HG03159 (cell line): Measurements from ENCODE around the gene ZNF337.
A peak's percentile ranks its signal among the peaks of the same experiment; 100 is the strongest.
"Not testable (repeated sequence)": the region's sequence is repeated elsewhere in the genome, so short reads cannot be mapped to it uniquely, and the experiment has no call there.

Experiments used
- ATAC-seq: cut with Tn5 transposase; IDR thresholded peaks from one replicate; pipeline ENCODE4 v1.9.1; 2021; ENCODE audit warnings: mild to moderate bottlenecking, moderate library complexity; ENCODE audit not compliant: unreplicated experiment

Gene ZNF337

DNA sequence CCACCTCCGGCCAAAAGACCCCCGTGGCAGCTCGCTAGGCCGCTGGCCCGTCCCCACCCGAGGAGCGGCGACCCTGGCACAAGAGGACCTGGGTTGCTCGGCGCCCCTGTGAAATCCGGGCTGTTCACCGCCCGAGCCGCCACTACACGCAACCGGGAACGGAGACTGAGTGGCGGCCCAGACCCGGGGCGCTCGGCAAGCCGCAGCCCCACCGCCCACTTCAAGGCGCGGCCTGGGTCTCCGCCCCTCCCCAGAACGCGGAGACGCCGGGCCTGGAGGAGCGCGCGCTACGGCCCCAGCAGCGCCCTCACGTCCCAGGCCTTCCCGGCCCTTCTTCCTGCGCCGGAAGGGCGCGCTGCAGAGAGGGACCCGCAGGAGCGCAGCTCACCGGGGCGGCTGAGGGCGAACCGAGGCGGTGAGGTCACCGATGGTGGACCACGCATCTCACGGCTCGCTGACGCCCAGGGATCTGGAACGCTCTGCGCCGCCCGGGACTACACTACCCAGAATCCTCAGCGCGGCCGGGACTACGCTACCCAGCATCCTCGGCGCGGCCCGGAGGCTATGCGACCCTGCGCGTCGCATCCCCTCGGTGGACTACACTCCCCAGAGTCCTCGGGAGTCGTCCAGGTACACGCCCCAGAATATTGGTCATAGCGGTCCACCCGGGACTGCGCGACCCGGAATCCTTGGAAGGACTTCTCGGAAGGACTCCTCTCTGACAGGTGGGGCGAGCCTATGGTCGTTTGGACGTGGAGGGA, at the start of gene ZNF337:
ZNF337 (minus strand) TSS at position 483 of the 761 bp plus-strand sequence. CDS start 10,436 bp downstream, outside the sequence.
- ATAC-seq, result peak; percentile 97

DNA sequence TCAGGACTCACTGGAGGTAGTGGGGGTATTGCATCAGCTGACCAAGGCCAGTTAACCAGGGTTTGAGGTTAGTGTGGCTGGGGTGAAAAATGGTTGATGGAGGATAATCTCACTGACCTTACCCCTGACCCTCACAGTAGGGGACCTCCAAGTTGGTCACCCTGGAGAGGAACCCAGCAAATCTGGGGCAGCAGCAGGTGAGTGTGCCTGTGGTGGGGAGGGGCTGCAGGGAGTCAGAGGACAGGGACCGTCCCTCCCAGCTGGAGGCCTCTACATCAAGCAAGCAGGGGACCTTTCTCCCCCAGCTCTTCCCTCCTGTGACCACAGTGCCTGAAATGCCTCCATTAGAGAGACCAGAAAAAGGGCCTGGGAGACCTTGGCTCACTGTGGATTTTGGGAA, 49.1 kb upstream of the ZNF337 start:
- ATAC-seq, result no peak

DNA sequence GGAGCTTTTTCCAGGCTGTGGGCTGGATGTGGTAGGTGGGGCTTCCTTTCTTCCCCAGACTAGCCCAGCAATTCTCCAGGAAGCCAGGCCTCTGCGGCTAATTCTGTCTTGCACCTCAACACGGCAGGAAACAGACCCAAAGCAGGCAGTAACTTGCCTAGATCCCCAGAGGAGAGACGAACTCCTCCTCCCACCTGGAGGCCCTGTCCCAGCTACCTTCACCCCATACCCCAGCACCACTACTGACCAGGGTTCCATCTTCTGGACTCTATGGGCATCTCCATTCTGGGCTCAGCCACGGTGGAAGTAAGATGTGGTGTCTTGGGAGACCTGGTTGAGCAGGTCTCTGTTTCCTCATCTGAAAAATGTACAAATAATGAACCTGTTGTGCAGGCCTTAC, 48.4 kb upstream of the ZNF337 start:
- no peak for ATAC-seq

GRCh38 chr20:25744261-25744660, 47.6 kb upstream of the ZNF337 start:
- no peak for ATAC-seq

- ATAC-seq, result no peak
Observed at GRCh38 chr20:25741088-25741487, 44.4 kb upstream of the ZNF337 start.

DNA sequence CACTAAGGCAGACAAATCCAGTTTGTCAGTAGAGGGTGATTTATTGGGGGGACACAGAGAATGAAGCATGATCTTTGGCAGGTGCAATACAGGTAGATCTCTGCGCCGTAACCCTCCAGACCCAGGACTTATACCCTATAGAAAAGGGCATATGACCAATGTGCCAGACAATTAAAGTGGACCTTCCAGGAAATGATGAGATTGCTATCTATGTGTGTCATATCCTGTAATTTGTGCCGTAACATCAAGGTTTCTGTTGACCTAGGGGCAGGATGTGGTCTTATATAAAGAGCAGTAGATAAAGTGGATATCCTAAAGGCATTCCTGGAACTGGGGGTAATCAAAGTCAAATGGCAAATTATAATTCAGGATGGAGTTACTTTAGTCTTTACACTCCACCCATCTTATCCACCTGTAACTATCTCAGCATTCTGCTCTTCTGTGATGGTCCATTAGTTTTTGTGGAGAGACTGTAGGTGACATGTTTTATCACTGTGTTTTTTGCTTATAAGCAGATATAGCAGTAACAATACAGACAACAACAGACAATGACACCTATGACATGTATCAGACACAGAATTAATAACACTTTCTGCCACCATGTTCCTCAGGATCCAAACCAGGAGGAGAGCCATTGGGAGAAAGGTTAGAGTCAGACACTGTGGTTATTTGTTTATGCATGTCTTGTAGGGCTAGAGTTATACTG, 43.1 kb upstream of the ZNF337 start:
- ATAC-seq, result no peak

GRCh38 chr20:25738198-25738597, 41.5 kb upstream of the ZNF337 start:
- no peak for ATAC-seq

- no peak for ATAC-seq
Observed at GRCh38 chr20:25733903-25734302, 37.2 kb upstream of the ZNF337 start.

- ATAC-seq, result no peak
Observed at GRCh38 chr20:25730862-25731261, 34.2 kb upstream of the ZNF337 start.

- no peak for ATAC-seq
Observed at GRCh38 chr20:25726357-25726756, 29.7 kb upstream of the ZNF337 start.

DNA sequence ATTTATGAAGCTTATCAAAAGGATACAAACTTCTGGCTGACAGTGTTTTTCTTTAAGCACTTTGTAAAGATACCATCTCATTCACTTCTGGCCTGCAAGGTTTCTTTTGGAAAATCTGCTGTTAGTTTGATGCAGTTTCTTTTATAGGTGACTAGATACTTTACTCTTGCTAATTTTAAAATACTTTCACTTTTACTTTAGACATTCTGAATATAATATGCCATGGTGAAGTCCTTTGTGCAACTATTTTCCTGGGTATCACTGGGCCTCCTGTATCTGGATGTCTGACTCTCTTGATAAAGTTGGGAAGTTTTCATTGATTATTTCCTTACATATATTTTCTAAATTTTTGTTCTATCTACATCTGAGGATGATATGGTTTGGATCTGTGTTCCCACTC, 29.0 kb upstream of the ZNF337 start:
- ATAC-seq, result no peak

DNA sequence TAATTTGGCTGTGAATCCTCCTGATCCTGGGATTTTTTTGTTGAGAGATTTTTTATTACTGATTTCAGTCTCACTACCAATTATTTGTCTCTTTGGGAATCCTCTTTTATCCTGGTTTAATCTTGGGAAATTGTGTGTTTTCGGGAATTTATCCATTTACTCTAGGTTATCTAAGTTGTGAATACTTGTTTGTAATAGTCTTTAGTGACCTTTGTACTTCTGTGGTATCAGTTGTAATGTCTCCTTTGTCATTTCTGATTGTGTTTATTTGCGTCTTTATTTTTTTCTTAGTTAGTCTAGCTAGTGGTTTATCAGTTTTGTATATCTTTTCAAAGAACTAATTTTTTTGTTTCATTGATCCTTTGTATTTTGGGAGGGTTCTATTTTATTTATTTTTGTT, 27.3 kb upstream of the ZNF337 start:
- no peak for ATAC-seq

DNA sequence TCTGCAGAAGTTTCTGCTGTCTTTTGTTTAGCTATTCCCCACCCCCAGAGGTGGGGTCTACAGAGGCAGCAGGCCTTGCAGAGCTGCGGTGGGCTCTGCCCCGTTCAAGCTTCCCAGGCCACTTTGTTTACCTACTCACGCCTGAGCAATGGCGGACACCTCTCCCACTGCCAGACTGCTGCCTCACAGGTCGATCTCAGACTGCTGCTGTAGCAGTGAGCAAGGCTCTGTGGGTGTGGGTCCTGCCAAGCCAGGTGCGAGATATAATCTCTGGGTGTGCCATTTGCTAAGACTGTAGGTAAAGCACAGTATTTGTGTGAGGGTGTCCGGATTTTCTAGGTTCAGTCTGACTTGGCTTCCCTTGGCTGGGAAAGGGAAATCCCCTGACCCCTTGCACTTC, 23.6 kb upstream of the ZNF337 start:
- no peak for ATAC-seq

DNA sequence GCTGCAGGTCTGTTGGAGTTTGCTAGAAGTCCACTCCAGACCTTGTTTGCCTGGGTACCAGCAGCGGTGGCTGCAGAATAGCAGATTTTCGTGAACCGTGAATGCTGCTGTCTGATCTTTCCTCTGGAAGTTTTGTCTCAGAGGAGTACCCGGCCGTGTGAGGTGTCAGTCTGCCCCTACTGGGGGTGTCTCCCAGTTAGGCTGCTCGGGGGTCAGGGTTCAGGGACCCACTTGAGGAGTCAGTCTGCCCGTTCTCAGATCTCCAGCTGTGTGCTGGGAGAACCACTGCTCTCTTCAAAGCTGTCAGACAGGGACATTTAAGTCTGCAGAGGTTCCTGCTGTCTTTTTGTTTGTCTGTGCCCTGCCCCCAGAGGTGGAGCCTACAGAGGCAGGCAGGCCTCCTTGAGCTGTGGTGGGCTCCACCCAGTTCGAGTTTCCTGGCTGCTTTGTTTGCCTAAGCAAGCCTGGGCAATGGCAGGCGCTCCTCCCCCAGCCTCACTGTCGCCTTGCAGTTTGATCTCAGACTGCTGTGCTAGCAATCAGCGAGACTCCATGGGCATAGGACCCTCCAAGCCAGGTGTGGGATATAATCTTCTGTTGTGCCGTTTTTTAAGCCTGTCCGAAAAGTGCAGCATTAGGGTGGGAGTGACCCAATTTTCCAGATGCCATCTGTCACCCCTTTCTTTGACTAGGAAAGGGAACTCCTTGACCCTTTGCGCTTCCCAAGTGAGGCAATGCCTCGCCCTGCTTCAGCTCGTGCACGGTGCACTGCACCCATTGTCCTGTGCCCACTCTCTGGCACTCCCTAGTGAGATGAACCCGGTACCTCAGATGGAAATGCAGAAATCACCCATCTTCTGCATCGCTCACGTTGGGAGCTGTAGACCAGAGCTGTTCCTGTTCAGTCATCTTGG, 22.5 kb upstream of the ZNF337 start:
- ATAC-seq, result not testable (repeated sequence)

- no peak for ATAC-seq
Observed at GRCh38 chr20:25707695-25708094, 11.0 kb upstream of the ZNF337 start.

- no peak for ATAC-seq
Observed at GRCh38 chr20:25706793-25707192, 10.1 kb upstream of the ZNF337 start.

GRCh38 chr20:25705830-25706351, 9.2 kb upstream of the ZNF337 start:
- no peak for ATAC-seq

- ATAC-seq, result not testable (repeated sequence)
Observed at GRCh38 chr20:25704303-25704702, 7.7 kb upstream of the ZNF337 start.

- ATAC-seq, result not testable (repeated sequence)
Observed at GRCh38 chr20:25700835-25701234, 4.2 kb upstream of the ZNF337 start.

DNA sequence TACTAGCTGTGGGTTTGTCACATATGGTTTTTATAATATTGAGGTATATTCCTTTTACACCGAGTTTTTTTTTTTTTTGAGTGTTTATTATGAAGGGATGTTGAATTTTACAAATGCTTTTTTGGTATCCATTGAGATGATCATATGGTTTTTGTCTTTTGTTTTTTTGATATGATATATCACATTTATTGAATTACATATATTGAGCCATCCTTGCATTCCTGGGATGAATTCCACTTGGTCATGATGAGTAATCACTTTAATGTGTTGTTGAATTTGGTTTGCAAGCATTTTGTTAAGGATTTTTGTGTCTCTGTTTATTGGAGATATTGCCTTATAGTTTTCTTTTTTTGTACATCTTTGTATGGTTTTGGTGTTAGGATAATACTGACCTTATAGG, 3.3 kb upstream of the ZNF337 start:
- no peak for ATAC-seq

- no peak for ATAC-seq
Observed at GRCh38 chr20:25697132-25697446, 436 bp upstream of the ZNF337 start.
